HG02763 (cell line): ENCODE results near the gene IL10RA.
"Not testable (repeated sequence)": the region's sequence is repeated elsewhere in the genome, so short reads cannot be mapped to it uniquely, and the experiment has no call there.

Experiments
- ATAC-seq: cut with Tn5 transposase; IDR thresholded peaks from one replicate; pipeline ENCODE4 v1.9.1; 2021; ENCODE audit warnings: mild to moderate bottlenecking, moderate library complexity; ENCODE audit not compliant: unreplicated experiment

IL10RA gene

DNA sequence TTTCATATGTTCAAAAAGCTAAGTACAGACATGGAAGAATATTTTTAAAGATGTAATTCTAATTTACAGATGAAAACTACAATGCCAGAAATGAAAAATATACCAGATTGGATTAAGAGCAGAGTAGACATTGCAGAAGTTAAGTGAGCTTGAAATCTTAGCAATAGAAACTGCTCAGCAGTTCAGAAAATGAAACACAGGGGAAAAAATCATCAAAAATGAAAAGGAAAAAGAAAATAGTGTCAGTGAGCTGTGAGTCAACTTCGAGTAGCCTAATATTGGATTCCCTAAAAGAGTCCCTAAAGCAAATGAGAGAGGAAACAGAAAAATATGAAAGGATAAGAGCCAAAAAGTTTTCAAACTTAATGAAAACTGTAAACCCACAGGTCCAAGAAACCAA lies 25.8 kb upstream of the IL10RA start:
- no peak for ATAC-seq

DNA sequence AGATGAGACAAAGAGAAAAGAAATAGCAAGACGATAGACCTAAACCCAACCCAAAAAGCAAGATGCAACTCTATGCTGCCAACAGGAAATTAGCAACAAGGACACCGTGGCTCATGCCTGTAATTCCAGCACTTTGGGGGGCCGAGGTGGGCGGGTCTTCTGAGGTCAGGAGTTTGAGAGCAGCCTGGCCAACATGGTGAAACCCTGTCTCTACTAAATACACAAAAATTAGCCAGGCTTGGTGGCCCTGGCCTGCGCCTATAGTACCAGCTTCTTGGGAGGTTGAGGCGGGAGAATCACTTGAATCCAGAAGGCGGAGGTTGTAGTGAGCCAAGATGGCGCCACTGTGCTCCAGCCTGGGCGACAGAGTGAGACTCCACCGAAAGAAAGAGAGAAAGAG lies 24.3 kb upstream of the IL10RA start:
- no peak for ATAC-seq

DNA sequence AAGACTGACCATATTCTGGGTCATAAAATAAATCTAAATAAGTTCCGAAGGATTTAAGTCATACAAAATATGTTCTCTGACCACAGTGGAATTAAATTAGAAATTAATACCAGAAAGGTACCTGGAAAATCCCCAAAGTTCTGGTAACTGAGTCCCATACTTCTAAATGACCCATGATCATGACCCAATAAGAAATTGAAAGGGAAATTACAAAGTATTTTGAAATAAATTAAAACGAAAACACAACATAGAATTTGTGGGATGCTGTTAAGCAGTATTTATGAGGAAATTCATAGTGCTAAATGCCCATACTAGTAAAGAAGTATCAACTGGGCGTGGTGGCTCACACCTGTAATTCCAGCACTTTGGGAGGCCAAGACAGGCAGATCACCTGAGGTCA lies 23.4 kb upstream of the IL10RA start:
- no peak for ATAC-seq

DNA sequence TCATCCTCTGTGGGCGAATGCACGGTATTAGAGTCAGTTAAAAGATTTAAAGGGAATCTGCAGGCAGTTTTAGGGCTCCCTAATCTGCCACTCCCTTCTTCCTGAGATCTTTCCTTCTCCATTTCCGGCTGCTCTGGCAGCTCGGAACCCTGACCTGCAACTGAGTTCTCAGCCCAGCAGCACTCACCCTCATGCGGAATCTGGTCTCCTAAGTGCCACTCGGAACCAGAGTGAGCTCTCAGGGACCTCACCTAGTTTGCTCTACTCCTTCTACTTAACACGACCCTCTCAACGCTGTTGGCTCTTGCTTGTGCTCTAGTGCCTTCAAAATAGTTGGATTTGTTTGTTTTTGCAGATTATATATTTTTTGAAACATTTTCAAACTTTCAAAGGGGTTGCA lies 19.3 kb upstream of the IL10RA start:
- ATAC-seq, result no peak

DNA sequence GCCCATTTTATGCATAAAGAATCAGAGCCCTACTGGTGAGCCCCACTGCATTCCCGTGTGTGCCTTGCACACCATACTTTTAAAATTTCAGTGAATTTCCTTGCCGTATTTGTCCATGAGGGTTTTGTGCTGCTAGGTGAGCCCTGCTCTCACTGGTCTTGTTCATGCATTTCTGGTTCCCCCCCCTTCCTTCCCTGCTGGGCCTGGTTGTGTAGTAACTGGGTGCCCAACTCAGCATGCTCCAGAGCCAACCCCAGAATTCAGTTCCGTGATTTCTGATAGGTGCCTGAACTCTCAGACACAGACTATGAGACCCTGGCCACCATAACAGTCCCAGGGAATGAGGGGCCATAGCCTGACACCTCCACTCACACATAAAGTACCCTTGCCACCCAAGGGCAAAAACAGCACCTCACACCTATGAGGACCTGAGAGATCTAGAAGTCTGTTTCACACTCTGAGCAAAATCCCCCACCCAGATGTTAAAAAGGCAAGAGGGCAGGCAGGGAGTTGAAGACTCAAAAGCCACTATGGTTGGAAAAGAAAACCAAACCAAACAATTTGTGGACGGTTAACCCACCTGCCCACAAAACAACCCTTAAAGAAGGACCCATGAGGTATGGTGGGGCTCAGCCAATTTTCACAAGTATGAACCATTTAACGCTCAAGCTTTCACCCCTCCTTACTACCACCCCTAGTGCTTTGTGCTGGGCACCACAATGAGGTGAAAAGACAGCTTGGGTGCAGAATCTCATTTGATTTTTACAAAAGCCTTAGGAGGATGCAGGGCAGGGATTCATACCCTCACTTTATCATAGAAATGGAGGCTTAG lies 16.8 kb upstream of the IL10RA start:
- no peak for ATAC-seq

DNA sequence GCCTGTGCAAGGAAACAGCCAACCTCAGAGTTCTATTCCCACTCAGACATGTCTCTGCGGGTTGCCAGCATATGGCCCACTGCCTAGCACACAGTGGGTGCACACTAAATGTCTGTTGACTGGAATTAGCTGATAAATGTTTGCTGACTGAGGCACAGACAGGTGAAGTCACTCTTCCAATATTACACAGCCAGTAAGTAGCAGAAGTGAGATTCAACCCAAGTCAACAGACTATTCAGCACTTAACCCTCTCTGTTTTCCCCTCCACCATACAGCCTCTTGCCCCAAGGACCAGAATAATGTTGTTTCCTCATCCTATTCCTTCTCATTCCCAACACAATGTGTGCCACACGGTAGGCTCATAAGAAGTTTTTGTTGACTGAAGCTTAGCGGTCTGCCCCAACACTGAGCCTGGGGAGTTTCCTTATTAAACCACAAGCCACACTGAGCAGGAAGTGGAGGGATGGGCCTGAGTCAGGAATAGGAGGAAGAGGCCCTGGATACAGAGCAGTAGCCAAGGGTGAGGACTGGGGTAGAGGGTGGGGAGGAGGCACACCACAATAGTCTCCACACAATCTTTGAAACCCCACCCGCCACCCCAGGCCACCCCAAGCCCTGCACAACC lies 15.7 kb upstream of the IL10RA start:
- ATAC-seq, result no peak

GRCh38 chr11:117972044-117972443 lies 14.2 kb upstream of the IL10RA start:
- ATAC-seq, result no peak

GRCh38 chr11:117972629-117973502 lies 13.3 kb upstream of the IL10RA start:
- ATAC-seq, result no peak

GRCh38 chr11:117973503-117973860 lies 12.7 kb upstream of the IL10RA start:
- ATAC-seq, result no peak

GRCh38 chr11:117976445-117976844 lies 9.7 kb upstream of the IL10RA start:
- no peak for ATAC-seq

DNA sequence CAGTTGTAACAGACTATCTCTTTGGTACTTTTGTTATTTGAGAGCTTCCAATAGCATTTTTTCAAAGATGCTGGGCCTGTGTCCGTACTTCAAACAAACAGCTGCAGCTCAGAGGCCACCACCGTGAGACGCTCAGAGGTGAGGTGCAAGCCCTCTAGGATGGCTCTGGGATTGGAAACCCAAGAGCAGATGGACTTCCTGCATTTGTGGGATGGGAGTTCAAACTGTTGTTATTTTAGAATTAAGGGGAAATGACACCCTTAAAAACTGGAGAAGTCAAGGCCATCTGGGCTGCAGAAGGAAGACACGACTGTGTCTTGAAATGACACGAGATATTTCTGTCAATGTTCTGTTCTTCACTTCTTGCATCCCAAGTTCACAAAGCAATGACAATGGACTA lies 9.2 kb upstream of the IL10RA start:
- ATAC-seq, result no peak

DNA sequence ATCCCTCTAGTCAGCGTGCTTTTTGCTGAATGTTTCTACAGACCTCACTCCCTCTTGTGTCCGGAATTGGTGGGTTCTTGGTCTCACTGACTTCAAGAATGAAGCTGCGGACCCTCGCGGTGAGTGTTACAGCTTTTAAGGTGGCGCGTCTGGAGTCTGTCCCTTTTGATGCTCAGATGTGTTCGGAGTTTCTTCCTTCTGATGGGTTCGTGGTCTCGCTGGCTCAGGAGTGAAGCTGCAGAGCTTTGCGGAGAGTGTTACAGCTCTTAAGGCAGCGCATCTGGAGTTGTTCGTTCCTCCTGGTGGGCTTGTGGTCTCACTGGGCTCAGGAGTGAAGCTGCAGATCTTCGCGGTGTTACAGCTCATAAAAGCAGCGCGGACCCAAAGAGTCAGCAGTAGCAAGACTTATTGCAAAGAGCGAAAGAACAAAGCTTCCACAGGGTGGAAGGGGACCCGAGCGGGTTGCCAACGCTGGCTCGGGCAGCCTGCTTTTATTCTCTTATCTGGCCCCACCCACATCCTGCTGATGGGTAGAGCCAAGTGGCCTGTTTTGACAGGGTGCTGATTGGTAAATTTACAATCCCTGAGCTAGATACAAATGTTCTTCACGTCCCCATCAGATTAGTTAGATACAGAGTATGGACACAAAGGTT lies 8.5 kb upstream of the IL10RA start:
- not testable (repeated sequence) for ATAC-seq

- ATAC-seq, result not testable (repeated sequence)
Measured at GRCh38 chr11:117978291-117978910, 7.8 kb upstream of the IL10RA start.

DNA sequence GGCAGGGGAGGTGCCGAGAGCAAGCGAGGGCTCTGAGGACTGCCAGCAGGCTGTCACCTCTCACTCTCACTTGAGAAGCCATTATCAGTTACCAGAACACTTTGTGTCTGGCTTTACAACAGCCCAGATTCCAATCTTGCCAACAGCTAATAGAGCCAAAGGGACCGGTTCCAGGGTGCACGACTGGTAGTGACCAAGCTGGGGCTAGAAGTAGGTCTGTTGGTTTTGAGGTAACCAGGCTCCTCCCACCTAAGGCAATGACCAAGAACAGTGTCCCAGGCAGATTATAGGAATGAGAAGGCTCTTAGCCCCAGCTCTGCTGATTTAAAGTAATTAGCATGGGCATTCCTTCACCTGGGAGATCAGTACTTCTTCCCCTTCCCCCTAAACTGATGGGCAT lies 7.2 kb upstream of the IL10RA start:
- ATAC-seq, result no peak

GRCh38 chr11:117979481-117980211 lies 6.5 kb upstream of the IL10RA start:
- peak; percentile 62 for ATAC-seq

GRCh38 chr11:117980280-117980679 lies 5.9 kb upstream of the IL10RA start:
- no peak for ATAC-seq

DNA sequence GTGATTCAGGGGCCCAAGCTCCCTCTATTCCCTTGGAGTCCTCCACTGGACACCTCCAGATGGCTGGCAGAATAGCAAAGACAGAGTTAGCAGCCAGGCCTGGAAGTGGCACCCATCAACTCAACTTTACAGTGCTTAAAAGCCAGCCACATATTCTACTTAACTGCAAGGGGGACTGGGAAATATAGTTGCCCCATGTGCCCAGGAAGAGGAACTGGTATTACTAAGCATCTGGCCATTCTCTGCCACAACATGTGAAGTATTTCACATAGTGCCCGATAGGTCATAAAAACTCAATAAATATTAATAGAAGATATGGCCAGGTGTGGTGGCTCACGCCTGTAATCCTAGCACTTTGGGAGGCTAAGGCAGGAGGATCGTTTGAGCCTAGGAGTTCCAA lies 5.5 kb upstream of the IL10RA start:
- ATAC-seq, result no peak

DNA sequence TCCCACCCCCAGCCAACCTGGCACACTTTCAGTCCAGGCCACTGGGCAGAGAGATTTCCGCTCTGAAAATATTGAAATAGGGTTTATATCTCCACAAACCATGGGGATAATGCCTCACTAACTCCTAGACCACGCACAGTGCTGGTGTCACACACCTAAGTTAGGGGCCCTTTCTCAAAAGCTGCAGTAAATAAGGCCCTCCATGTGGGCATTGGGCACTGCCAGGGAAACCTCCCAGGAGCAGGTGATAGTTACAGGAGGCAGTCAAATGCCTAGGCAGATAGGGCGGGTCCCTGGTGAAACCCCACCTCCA lies 3.1 kb upstream of the IL10RA start:
- ATAC-seq, result no peak

- ATAC-seq, result no peak
Measured at GRCh38 chr11:117984476-117984875, 1.7 kb upstream of the IL10RA start.

DNA sequence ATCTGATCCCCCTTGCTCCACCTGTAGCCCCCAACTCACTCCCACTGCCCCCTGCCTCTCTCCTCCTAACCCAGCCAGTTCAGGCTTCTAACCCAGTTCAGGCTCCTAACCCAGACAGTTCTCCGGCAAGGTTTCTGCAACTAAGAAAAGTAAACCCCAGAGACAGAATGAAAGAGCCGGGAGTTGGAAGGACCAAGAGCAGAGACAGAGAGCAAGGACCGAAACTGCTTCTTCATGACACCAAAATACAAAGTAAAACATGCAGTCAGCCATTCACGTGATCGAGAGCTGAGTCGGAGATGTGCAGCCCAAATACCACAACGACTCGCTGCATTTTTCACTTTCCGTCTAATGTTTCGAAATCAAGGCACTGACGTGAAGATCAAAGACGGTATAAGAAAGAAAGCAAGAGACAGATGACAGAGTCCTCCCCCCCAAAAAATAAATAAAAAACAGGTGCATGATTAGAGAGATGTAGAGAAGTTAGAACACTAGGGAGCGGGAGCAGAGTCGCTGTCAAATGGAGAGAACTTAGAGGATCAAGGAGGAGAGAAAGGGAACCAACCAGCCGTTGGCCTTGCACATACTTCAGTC lies 884 bp downstream of the IL10RA start:
- no peak for ATAC-seq
